Heart left ventricle (tissue), 13 donors: Measurements from ENCODE around the gene PCMT1.

Source experiments
- POLR2A ChIP-seq, 2 donors: fragments of 450-650 bp; IDR thresholded peaks; one replicate each; pipeline ENCODE4 v1.6.1; 2017; ENCODE audit warnings: antibody characterized with exemption in 2 of 2, mild to moderate bottlenecking in 2 of 2, moderate library complexity in 2 of 2
- TF ChIP-seq, protein P1 (sequence below), 12 donors: fragments of 200-600 bp; sonication (generic) in 4 of 12; IDR thresholded peaks; one replicate each; pipeline versions ENCODE4 v1.5.0 to v1.8.0; 2018 to 2022; ENCODE audit warnings: antibody characterized with exemption in 12 of 12, mild to moderate bottlenecking in 5 of 12
- donor health status: ischemic (EF 13 %, LVEDD 7.1; RV severe dilation, severe dysfunction).
- donor health status: DM: no; HTN: yes; CAD: no.
- donor health status: DM: no; HTN: no; CAD: no.
- donor health status: ischemic (EF 25% LVEDD 6.9; RV normal size, moderate dysfunction).
- donor health status: ischemic (EF 25% LVEDD 5.7; RV mildly dilated, moderate dysfunction).
- donor health status: ischemic (EF 35%, LVEDD 5.7; RV mildly dilated, moderate dysfunction).
- donor health status: nonischemic (EF 11% LVEDD 7.7; RV severe dilation, severe dysfunction).
- donor health status: DM: yes; HTN: yes; CAD: no.
- donor health status: PGD.
- donor health status: ischemic (EF 29% LVEDD 5.4; RV normal size, mild dysfunction).
- donor health status: nonischemic (EF 23%, LVEDD 6.1; RV moderate dilation, normal function).

DNA sequence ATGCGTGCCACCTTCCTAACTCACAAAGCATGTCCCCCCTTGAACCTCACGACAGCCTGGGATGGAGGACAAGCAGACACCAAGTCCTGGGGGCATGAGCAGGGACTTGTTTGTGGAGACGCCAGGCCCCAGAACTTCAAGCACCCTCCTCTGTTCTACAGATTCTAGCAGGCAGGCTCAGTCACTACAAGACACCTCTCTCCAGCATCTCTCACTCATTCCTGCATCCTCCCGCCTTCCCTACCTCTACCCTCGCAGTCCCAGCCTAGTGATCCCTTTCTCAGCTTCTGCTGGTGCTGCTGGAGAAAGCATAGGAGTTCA, 110.9 kb downstream of the PCMT1 start:
- no peak for TF ChIP-seq POLR2A (IDR thresholded peaks at IDR 0.05)
- TF ChIP-seq, protein P1, sequence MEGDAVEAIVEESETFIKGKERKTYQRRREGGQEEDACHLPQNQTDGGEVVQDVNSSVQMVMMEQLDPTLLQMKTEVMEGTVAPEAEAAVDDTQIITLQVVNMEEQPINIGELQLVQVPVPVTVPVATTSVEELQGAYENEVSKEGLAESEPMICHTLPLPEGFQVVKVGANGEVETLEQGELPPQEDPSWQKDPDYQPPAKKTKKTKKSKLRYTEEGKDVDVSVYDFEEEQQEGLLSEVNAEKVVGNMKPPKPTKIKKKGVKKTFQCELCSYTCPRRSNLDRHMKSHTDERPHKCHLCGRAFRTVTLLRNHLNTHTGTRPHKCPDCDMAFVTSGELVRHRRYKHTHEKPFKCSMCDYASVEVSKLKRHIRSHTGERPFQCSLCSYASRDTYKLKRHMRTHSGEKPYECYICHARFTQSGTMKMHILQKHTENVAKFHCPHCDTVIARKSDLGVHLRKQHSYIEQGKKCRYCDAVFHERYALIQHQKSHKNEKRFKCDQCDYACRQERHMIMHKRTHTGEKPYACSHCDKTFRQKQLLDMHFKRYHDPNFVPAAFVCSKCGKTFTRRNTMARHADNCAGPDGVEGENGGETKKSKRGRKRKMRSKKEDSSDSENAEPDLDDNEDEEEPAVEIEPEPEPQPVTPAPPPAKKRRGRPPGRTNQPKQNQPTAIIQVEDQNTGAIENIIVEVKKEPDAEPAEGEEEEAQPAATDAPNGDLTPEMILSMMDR (IDR thresholded peaks at IDR 0.05) = no peak
